ENCODE measurements around the gene SLC35E3. TPM values are rescaled to one million over a fixed set of nuclear protein-coding genes. Genes with fewer than 3 reads are reported as not detected.

Gene SLC35E3
- total and polyA plus RNA-seq, 7 experiments from 2014 or later, result 4.8 to 12.1 (median 9.2) TPM

- Histone ChIP-seq H3K36me3 (ENCODE audit: control insufficient read depth in 2 of 3, insufficient read depth in 3 of 3, low read length in 3 of 3) (peaks cover 0 to 37% (median 0%) of the 10 kb centered on the region in 3 experiments), H3K27ac (ENCODE audit: low read depth, low read length) (no peak overlapping the region), H3K4me3 (ENCODE audit: low read length) (no peak overlapping the region), H3K27me3 (ENCODE audit: control insufficient read depth in 2 of 2, insufficient read depth in 2 of 2, low read length in 2 of 2) (no peaks in the 10 kb centered on the region), H3K9me3 (ENCODE audit: control insufficient read depth in 2 of 3, low read length in 3 of 3) (no peaks in the 10 kb centered on the region), H3K4me1 (ENCODE audit: control insufficient read depth in 2 of 2, insufficient read depth in 2 of 2, low read length in 2 of 2) (no peaks in the 10 kb centered on the region)
- Mint-ChIP-seq H3K36me3 (peaks cover 8 to 67% (median 32%) of the 10 kb centered on the region in 5 donors), H3K4me3 (no peak overlapping the region), H3K9me3 (no peaks in the 10 kb centered on the region), H3K27me3 (no peaks in the 10 kb centered on the region), H3K27ac (no peak overlapping the region), H3K4me1 (peaks cover 0 to 11% (median 3%) of the 10 kb centered on the region in 7 donors)
- ATAC-seq (no peak), DNase-seq (no peak)
- CTCF ChIA-PET, result no interaction called here
- intact Hi-C loops (cut with micrococcal nuclease), result no loop called here
- POLR2A ChIA-PET, result interaction anchor here (0.9 kb wide), 1 partner anchor 48 kb away, joined by 3 read pairs; no protein-coding TSS in a partner anchor
Observed at GRCh38 chr12:68759852-68760251, 13.9 kb downstream of the SLC35E3 start.

- Histone ChIP-seq H3K4me3 (ENCODE audit: low read length) (no peak overlapping the region), H3K36me3 (ENCODE audit: control insufficient read depth in 2 of 3, insufficient read depth in 3 of 3, low read length in 3 of 3) (peaks cover 0 to 26% (median 0%) of the 10 kb centered on the region in 3 experiments), H3K27me3 (ENCODE audit: control insufficient read depth in 2 of 2, insufficient read depth in 2 of 2, low read length in 2 of 2) (no peaks in the 10 kb centered on the region), H3K4me1 (ENCODE audit: control insufficient read depth in 2 of 2, insufficient read depth in 2 of 2, low read length in 2 of 2) (no peaks in the 10 kb centered on the region), H3K9me3 (ENCODE audit: control insufficient read depth in 2 of 3, low read length in 3 of 3) (no peaks in the 10 kb centered on the region), H3K27ac (ENCODE audit: low read depth, low read length) (no peak overlapping the region)
- intact Hi-C loops (cut with micrococcal nuclease), result no loop called here
- no peak for DNase-seq
- ChIA-PET CTCF (no interaction called here), POLR2A (no interaction called here)
- Mint-ChIP-seq H3K36me3 (peaks cover 8 to 56% (median 27%) of the 10 kb centered on the region in 5 donors), H3K4me1 (peaks cover 0 to 11% (median 3%) of the 10 kb centered on the region in 7 donors), H3K4me3 (no peak overlapping the region), H3K27ac (peak overlapping the region in 2 of 9 donors; percentile 7 to 18), H3K9me3 (no peaks in the 10 kb centered on the region), H3K27me3 (no peaks in the 10 kb centered on the region)
- ATAC-seq, result no peak
Observed at GRCh38 chr12:68760806-68761441, 14.9 kb downstream of the SLC35E3 start.

DNA sequence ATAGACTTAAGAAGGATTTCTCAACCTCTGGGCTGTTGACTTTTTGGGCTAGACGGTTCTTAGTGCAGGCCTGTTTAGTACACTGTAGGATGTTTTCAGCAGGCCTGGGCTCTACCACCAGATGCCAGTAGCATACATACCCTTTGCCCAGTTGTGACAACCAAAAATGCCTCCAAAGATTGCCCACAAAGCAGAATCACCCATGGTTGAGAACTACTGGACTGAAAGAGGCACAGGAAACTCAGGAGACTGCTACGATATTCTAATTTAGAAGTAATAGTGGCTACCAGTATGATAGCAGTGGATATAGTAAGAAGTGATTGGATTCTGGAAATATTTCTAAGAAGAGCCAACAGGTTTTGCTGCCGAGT is 15.5 kb downstream of the SLC35E3 start:
- H3K9me3 ChIP-seq (ENCODE audit: control insufficient read depth in 2 of 3, low read length in 3 of 3), result no peaks in the 10 kb centered on the region
- H3K9me3 Mint-ChIP-seq, result no peaks in the 10 kb centered on the region
- peak overlapping the region in 4 of 9 donors; percentile 1 to 76 (median 30) for H3K27ac Mint-ChIP-seq
- DNase-seq (no peak), ATAC-seq (no peak)
- peaks cover 0 to 11% (median 3%) of the 10 kb centered on the region in 7 donors for H3K4me1 Mint-ChIP-seq
- H3K4me1 ChIP-seq (ENCODE audit: control insufficient read depth in 2 of 2, insufficient read depth in 2 of 2, low read length in 2 of 2), result no peaks in the 10 kb centered on the region
- intact Hi-C loops (cut with micrococcal nuclease), result no loop called here
- CTCF ChIA-PET, result no interaction called here
- no peaks in the 10 kb centered on the region for H3K27me3 Mint-ChIP-seq
- H3K4me3 ChIP-seq (ENCODE audit: low read length), result no peak overlapping the region
- H3K27ac ChIP-seq (ENCODE audit: low read depth, low read length), result no peak overlapping the region
- peaks cover 8 to 51% (median 26%) of the 10 kb centered on the region in 5 donors for H3K36me3 Mint-ChIP-seq
- no peak overlapping the region for H3K4me3 Mint-ChIP-seq
- H3K36me3 ChIP-seq (ENCODE audit: control insufficient read depth in 2 of 3, insufficient read depth in 3 of 3, low read length in 3 of 3), result peaks cover 0 to 22% (median 0%) of the 10 kb centered on the region in 3 experiments
- POLR2A ChIA-PET, result no interaction called here
- no peaks in the 10 kb centered on the region for H3K27me3 ChIP-seq (ENCODE audit: control insufficient read depth in 2 of 2, insufficient read depth in 2 of 2, low read length in 2 of 2)

DNA sequence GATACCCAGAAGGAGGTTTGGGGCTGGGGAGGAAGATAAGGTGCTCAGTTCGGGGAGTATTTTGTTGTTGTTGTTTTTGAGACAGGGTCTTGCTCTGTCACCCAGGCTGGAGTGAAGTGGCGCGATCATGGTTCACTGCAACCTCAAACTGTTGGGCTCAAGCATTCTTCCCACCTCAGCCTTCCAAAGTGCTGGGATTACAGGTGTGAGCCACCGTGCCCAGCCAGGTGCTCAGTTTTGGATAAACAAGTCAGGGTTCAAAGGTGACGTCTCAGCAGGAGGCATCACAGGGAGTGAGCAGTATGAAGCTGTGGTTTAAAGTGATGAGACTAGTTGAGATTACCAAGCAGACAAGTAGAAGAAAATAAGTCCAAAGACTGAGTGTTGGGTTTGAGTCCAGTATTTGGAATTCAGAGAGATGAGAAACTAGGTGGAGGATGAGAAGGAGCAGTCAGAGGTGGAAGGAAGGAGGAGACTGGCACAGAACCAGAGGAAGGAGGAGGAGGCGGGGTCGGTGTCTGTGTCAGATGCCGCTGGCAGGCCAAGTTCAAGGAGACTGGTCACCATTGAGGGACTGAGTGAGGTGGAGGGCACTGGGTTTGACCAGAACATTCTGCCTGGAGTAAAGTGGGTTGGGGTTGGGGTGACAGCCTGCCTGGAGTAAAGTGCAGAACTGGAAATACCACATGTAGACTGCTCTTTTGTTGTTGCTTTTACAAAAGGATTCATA is 16.1 kb downstream of the SLC35E3 start:
- DNase-seq (no peak), ATAC-seq (no peak)
- no peaks in the 10 kb centered on the region for H3K4me1 ChIP-seq (ENCODE audit: control insufficient read depth in 2 of 2, insufficient read depth in 2 of 2, low read length in 2 of 2)
- Mint-ChIP-seq H3K27ac (peak overlapping the region in 5 of 9 donors; percentile 1 to 85 (median 54)), H3K36me3 (peaks cover 8 to 52% (median 29%) of the 10 kb centered on the region in 5 donors), H3K4me1 (peaks cover 0 to 11% (median 3%) of the 10 kb centered on the region in 7 donors), H3K27me3 (no peaks in the 10 kb centered on the region), H3K9me3 (no peaks in the 10 kb centered on the region), H3K4me3 (no peak overlapping the region)
- no peak overlapping the region for H3K27ac ChIP-seq (ENCODE audit: low read depth, low read length)
- intact Hi-C loops (cut with micrococcal nuclease), result no loop called here
- H3K36me3 ChIP-seq (ENCODE audit: control insufficient read depth in 2 of 3, insufficient read depth in 3 of 3, low read length in 3 of 3), result peaks cover 0 to 27% (median 0%) of the 10 kb centered on the region in 3 experiments
- H3K9me3 ChIP-seq (ENCODE audit: control insufficient read depth in 2 of 3, low read length in 3 of 3), result no peaks in the 10 kb centered on the region
- POLR2A ChIA-PET, result interaction anchor here (0.7 kb wide), 1 partner anchor 9 kb away, joined by 3 read pairs; no protein-coding TSS in a partner anchor
- H3K4me3 ChIP-seq (ENCODE audit: low read length), result no peak overlapping the region
- CTCF ChIA-PET, result no interaction called here
- no peaks in the 10 kb centered on the region for H3K27me3 ChIP-seq (ENCODE audit: control insufficient read depth in 2 of 2, insufficient read depth in 2 of 2, low read length in 2 of 2)

DNA sequence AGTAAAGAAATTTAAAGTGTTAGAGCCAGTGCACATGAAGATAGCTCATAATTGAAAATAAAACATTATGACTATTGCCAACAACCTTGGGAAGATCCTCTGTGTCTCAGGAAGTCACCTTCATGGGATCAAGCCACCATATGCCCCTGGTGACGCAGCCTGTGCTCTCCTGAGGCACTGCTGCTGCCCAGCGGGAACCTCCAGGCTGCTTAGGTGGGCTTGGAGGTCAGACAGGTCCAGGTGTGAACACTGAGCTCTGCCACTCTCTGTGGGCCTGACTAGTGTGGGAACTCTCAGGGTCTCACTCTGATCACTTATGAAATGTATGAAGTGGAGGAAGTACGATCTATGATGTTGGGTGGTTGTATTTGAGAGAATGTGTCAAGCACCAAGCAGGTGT is 16.7 kb downstream of the SLC35E3 start:
- peak overlapping the region in 2 of 9 donors; percentile 32 to 62 for H3K27ac Mint-ChIP-seq
- ChIA-PET POLR2A (interaction anchor here (0.7 kb wide), 1 partner anchor 9 kb away, joined by 3 read pairs; no protein-coding TSS in a partner anchor), CTCF (no interaction called here)
- no peak overlapping the region for H3K4me3 ChIP-seq (ENCODE audit: low read length)
- intact Hi-C loops (cut with micrococcal nuclease), result no loop called here
- H3K27ac ChIP-seq (ENCODE audit: low read depth, low read length), result no peak overlapping the region
- no peak for ATAC-seq
- H3K4me1 Mint-ChIP-seq, result peaks cover 0 to 11% (median 3%) of the 10 kb centered on the region in 7 donors
- H3K27me3 ChIP-seq (ENCODE audit: control insufficient read depth in 2 of 2, insufficient read depth in 2 of 2, low read length in 2 of 2), result no peaks in the 10 kb centered on the region
- H3K9me3 ChIP-seq (ENCODE audit: control insufficient read depth in 2 of 3, low read length in 3 of 3), result no peaks in the 10 kb centered on the region
- H3K9me3 Mint-ChIP-seq, result no peaks in the 10 kb centered on the region
- DNase-seq, result no peak
- H3K4me1 ChIP-seq (ENCODE audit: control insufficient read depth in 2 of 2, insufficient read depth in 2 of 2, low read length in 2 of 2), result no peaks in the 10 kb centered on the region
- peaks cover 8 to 49% (median 29%) of the 10 kb centered on the region in 5 donors for H3K36me3 Mint-ChIP-seq
- H3K27me3 Mint-ChIP-seq, result no peaks in the 10 kb centered on the region
- H3K4me3 Mint-ChIP-seq, result no peak overlapping the region
- H3K36me3 ChIP-seq (ENCODE audit: control insufficient read depth in 2 of 3, insufficient read depth in 3 of 3, low read length in 3 of 3), result peaks cover 0 to 27% (median 0%) of the 10 kb centered on the region in 3 experiments

DNA sequence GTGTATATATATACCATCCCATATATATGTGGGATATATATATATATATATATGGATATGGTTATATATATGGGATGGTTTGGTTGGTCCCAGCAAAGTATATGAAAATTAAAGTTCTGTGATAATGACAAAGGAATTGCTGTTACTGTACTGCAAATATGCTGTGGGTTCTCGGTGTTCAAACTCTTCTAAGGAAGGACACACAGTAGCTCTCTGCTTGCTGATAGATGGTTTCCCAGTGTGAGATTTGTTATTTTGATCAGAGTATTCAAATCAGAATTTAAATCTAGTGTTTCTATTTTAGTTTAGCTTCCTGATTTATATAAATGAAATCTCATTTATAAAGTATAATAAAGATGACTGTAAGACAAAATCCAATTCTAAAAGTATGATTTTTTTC is 19.7 kb downstream of the SLC35E3 start:
- Histone ChIP-seq H3K27me3 (ENCODE audit: control insufficient read depth in 2 of 2, insufficient read depth in 2 of 2, low read length in 2 of 2) (no peaks in the 10 kb centered on the region), H3K4me1 (ENCODE audit: control insufficient read depth in 2 of 2, insufficient read depth in 2 of 2, low read length in 2 of 2) (no peaks in the 10 kb centered on the region), H3K9me3 (ENCODE audit: control insufficient read depth in 2 of 3, low read length in 3 of 3) (no peaks in the 10 kb centered on the region), H3K4me3 (ENCODE audit: low read length) (no peak overlapping the region), H3K36me3 (ENCODE audit: control insufficient read depth in 2 of 3, insufficient read depth in 3 of 3, low read length in 3 of 3) (peaks cover 0 to 27% (median 0%) of the 10 kb centered on the region in 3 experiments), H3K27ac (ENCODE audit: low read depth, low read length) (no peak overlapping the region)
- CTCF ChIA-PET, result no interaction called here
- Mint-ChIP-seq H3K27me3 (no peaks in the 10 kb centered on the region), H3K36me3 (peaks cover 8 to 40% (median 22%) of the 10 kb centered on the region in 5 donors), H3K9me3 (peaks cover 0 to 6% (median 0%) of the 10 kb centered on the region in 11 donors), H3K27ac (no peak overlapping the region), H3K4me3 (no peak overlapping the region), H3K4me1 (peaks cover 2 to 15% (median 9%) of the 10 kb centered on the region in 7 donors)
- DNase-seq, result no peak
- POLR2A ChIA-PET, result no interaction called here
- no peak for ATAC-seq
- intact Hi-C loops (cut with micrococcal nuclease), result no loop called here

Data from naive thymus-derived CD4-positive, alpha-beta T cell (primary cell).